GM21528 (cell line): ENCODE data around the gene TYRP1.
"Not testable (repeated sequence)": the region's sequence is repeated elsewhere in the genome, so short reads cannot be mapped to it uniquely, and the experiment has no call there.

Source experiments
- ATAC-seq: cut with Tn5 transposase; IDR thresholded peaks from one replicate; pipeline ENCODE4 v1.9.1; 2021; ENCODE audit warnings: mild to moderate bottlenecking, moderate library complexity; ENCODE audit not compliant: unreplicated experiment, low FRiP score

Gene TYRP1, protein sequence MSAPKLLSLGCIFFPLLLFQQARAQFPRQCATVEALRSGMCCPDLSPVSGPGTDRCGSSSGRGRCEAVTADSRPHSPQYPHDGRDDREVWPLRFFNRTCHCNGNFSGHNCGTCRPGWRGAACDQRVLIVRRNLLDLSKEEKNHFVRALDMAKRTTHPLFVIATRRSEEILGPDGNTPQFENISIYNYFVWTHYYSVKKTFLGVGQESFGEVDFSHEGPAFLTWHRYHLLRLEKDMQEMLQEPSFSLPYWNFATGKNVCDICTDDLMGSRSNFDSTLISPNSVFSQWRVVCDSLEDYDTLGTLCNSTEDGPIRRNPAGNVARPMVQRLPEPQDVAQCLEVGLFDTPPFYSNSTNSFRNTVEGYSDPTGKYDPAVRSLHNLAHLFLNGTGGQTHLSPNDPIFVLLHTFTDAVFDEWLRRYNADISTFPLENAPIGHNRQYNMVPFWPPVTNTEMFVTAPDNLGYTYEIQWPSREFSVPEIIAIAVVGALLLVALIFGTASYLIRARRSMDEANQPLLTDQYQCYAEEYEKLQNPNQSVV

GRCh38 chr9:12693141-12693540 lies at the start of gene TYRP1:
Gene TYRP1 (plus strand): TSS chr9:12693385. CDS start chr9:12693997, 612 bp downstream.
- no peak for ATAC-seq

- ATAC-seq = no peak
Observed at GRCh38 chr9:12643686-12644085, 49.5 kb upstream of the TYRP1 start.

- no peak for ATAC-seq
Observed at GRCh38 chr9:12648925-12649324, 44.3 kb upstream of the TYRP1 start.

DNA sequence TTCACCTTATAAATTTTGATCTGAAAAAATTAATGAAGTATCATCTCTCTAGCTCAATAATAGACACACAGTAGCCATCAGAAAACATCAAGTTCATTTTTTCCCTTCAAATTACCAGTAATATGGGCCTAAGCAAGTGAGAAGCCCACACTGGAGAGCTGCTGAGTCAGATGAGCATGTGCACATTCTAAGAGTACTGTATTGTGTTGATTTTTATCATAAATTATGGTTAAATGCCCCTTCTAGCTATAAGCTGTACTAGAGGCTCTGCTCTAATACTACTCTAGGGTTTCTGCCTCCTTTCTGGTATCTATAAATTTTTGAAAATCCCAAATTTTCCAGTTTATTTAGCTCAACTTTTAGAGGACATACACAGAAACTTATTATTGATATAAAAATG lies 42.1 kb upstream of the TYRP1 start:
- ATAC-seq = no peak

DNA sequence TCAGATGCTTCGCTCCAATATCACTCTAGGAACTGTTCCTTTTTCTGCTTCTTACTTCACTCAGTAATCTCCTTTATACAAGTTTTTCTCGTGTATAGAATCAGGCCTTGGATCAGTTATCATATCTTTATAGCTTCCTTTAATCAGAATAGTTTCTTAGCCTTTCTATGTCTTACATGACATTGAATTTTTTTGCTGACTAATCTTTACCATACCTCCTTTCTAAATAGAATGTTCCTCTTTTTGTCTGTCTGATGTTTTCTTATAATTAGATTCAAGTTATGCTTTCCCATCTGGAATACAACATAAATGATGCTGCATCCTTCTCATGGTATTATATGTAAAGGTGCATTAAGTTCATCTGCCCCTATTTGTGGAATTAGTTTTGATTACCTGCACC lies 40.2 kb upstream of the TYRP1 start:
- ATAC-seq = no peak

GRCh38 chr9:12656803-12657202 lies 36.4 kb upstream of the TYRP1 start:
- ATAC-seq = no peak

- ATAC-seq = no peak
Observed at GRCh38 chr9:12657233-12657632, 36.0 kb upstream of the TYRP1 start.

DNA sequence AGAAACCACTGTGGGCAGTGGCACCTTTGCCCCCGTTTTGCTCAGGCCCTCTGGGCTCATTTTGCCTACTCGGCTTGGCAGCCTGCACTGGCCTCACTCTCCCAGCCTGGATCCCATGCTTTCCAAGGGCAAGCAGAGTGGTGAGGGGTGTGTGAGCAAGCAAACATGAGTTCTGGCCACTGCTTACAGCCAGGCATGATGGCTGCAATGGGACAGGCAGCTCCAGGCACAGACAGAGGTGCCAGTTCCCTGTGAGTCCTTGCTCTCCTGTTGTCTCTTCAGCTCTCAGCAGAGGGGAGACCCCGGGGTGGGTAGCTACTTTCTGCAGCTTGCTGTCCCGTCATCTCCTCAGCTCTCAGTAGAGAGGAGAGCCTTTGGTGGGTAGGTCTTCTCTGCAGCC lies 35.2 kb upstream of the TYRP1 start:
- ATAC-seq = no peak

GRCh38 chr9:12658531-12659209 lies 34.5 kb upstream of the TYRP1 start:
- ATAC-seq = no peak

- no peak for ATAC-seq
Observed at GRCh38 chr9:12659220-12659619, 34.0 kb upstream of the TYRP1 start.

- no peak for ATAC-seq
Observed at GRCh38 chr9:12666813-12667212, 26.4 kb upstream of the TYRP1 start.

DNA sequence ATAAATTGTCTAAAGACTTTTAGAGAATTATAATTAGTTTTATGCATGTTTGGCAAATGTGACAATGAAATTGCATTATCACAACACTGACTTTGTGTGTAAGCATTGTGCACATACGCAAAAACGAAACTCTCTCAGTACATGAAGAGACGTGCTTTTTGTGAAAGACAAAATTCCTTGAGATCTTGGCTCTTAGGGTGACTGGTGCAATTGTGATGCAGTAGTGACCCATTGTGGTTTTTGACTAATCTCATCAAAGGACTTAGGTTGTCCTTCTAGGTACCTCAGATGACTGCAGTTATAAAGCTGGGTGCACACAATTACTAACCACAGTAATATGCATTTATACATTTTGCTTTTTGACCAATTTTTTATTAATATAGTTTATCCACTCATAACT lies 25.3 kb upstream of the TYRP1 start:
- no peak for ATAC-seq

- no peak for ATAC-seq
Observed at GRCh38 chr9:12670006-12670405, 23.2 kb upstream of the TYRP1 start.

DNA sequence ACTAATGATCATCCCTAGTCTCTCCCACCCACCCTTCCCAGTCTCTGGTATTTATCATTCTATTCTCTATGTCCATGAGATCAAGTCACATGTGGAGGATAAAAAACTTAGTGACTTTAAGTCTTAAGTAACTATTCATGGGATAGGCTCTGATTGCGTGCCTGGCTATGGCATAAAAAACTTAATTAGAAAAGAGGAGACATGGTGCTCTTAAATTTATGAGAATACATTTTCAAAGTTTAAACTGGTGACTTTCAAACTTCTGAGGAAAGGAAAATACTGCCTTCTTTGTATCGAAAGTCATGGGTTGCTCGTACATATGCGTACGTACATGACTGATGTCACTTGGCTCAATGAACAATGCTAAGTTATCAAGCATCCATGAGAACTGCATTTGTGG lies 18.2 kb upstream of the TYRP1 start:
- ATAC-seq = no peak

GRCh38 chr9:12677462-12678126 lies 15.6 kb upstream of the TYRP1 start:
- ATAC-seq = not testable (repeated sequence)

GRCh38 chr9:12680341-12680740 lies 12.8 kb upstream of the TYRP1 start:
- no peak for ATAC-seq

GRCh38 chr9:12680757-12681156 lies 12.4 kb upstream of the TYRP1 start:
- no peak for ATAC-seq

DNA sequence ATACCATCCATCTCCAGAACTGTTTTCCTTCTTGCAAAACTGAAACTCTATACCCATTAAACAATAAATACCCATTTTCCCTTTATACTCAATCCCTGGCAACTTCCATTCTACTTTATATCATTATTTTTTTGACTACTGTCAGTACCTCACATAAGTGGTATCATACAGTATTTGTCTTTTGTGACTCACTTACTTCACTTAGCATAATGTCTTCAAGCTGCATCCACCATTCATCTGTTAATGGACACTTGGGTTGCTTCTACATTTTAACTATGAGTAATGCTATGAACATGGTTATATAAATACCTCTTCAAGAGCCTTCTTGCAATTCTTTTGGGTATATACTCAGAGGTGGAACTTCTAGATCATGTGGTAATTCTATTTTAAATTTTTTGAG lies 11.6 kb upstream of the TYRP1 start:
- ATAC-seq = no peak

DNA sequence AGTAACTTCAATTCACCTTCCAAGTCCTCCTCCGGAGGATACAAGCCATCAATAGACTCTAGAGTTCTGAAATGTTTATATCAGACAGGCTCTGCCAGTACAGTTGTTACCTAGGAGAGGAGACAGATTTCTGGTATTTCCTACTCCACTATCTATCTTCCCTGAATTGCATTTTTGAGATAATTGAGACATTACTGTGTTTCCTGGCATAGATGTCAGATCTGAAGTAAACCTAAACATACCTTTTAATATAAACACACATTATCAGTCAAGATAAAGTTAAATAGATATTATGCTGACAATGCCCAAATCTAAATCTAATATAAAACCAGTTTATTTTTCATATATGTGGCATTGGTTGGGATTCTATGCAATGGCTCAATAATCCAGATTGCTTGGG lies 8.2 kb upstream of the TYRP1 start:
- ATAC-seq = no peak

GRCh38 chr9:12689233-12689632 lies 4.0 kb upstream of the TYRP1 start:
- ATAC-seq = no peak

- ATAC-seq = no peak
Observed at GRCh38 chr9:12694013-12694412, 828 bp downstream of the TYRP1 start.
